GM19193 (cell line): ENCODE measurements around the gene MTG1.

ENCODE experiments used
- POLR2A ChIP-seq: IDR thresholded peaks from 4 replicates; pipeline ENCODE4 v1.6.1; 2011; ENCODE audit not compliant: insufficient read depth, insufficient read length; ENCODE audit errors: extremely low read depth

The MTG1 gene

GRCh38 chr10:133385214-133385613, 8.7 kb upstream of the MTG1 start:
- TF ChIP-seq POLR2A, result no peak

DNA sequence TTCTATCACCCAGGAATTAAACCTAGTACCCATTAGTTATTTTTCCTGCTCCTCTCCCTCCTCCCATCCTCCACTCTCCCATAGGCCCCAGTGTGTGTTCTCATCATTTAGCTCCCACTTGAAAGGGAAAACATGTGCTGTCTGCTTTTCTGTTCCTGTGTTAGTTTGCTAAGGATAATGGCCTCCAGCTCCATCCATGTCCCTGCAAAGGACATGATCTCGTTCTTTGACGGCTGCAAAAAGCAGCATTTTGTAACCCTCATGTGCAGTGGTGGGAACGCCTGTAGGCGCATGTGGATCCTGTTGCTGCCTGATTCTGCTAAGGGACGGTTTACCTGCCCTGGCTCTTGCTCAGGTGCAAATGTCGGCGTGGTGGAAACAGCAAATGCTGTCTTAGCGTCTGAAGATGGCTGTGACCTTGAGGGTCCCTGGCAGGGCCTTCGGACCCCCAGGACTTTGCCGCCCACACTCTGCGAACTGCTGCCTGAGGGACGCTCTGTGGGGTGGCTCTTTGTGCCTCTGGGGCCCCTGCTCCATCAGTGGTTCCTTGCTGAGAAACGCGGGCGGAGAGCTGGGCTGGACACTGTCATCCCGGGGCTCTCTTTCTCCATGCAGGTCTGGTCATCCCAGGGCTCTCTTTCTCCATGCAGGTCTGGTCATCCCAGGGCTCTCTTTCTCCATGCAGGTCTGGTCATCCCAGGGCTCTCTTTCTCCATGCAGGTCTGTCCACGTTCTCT, 5.6 kb upstream of the MTG1 start:
- TF ChIP-seq POLR2A, result no peak

- TF ChIP-seq POLR2A, result peak; percentile 55
These were observed 4.8 kb upstream of the MTG1 start for GRCh38 chr10:133388973-133389818.

- TF ChIP-seq POLR2A, result no peak
These were observed 3.2 kb upstream of the MTG1 start for GRCh38 chr10:133390597-133391248.

DNA sequence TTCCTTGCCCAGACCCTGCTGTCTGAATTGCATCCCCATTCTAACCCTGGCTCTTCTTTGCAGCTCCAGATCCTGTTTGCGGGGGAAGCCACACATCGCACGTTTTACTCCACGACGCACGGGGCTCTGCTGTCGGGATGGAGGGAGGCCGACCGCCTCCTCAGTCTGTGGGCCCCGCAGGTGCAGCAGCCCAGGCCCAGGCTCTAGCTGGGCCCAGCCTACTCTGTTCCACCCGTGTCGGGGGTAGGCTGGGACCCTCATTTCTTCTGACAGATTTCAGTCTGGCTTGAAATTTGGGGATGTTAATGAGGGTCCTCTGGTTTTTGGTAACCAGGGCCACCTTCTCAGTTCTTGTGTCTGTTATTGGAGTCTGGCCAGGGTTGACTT, 2.7 kb upstream of the MTG1 start:
- no peak for TF ChIP-seq POLR2A

DNA sequence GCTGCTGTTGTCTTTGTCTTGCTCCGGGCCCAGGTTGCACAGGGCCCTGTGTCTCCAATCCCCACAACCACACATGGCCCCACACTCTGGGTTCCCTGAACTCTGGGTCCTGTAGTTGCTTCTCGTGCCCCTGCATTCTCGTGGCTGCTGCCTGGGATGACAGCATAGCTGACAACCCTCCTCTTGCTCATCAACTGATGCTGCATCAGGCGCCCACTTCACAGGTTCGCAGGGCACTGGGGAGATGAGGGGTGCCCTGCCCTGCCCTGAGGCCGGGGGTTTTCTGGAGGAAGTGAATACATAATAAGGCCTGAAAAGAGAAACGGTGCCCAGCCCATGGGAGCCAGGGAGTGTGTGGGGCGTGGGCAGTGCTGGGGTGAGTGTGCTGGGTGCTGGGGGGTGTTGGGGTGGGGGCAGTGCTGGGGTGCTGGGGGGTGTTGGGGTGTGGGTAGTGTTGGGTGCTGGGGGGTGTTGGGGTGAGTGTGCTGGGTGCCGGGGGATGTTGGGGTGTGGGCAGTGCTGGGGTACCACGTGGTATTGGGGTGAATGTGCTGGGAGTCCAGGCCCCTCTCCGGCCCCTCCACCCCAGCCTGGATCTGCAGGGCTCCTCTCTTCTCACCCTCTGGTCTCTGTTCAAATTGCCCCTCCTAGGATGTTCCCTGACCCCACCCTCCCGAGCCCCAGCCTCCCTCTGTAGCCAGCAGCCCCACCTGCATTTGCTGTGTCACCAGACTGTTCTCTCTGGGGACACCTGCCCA, 2.0 kb upstream of the MTG1 start:
- TF ChIP-seq POLR2A, result peak; percentile 12

GRCh38 chr10:133393401-133394063, 425 bp upstream of the MTG1 start:
- TF ChIP-seq POLR2A, result no peak

GRCh38 chr10:133394801-133395221, 854 bp downstream of the MTG1 start:
- no peak for TF ChIP-seq POLR2A

- peak; percentile 19 for TF ChIP-seq POLR2A
These were observed 2.2 kb downstream of the MTG1 start for GRCh38 chr10:133396035-133396624.

DNA sequence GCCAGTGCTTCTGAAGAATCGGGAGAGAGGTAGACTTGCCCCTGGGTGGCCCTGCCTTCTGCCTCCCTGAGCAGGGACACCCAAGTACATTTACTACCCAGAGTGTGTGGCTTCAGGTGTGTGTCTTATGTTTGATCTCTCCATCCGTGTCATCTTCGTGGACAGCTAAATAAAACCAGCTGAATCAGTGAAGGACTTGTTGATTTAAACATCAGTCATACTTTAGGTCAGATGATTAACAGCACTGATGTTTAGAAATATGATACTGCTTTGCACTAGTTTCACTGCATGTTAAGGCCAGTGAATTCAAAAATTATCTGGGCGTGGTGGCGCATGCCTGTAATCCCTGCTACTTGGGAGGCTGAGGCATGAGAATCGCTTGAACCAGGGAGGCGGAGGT, 4.0 kb downstream of the MTG1 start:
- no peak for TF ChIP-seq POLR2A

DNA sequence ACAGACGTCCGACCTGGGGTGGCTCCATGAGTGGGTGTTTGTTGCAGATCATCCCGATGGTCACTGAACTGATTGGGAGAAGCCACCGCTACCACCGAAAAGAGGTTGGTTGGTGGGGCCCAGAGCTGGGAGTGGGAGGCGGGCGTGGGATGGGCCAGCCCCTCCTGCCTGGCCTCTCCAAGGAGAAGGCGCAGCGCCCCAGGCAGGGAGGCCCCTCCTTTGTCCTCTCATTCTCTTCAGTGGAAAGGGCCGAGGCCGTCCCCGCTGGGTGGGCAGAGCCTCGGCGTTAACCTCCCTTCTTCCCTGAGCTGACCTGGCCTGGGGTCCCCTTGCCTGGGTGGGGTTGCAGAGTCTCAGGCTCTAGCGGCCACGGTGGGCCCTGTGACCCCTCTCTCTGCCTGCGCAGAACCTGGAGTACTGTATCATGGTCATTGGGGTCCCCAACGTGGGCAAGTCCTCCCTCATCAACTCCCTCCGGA, 5.2 kb downstream of the MTG1 start:
- TF ChIP-seq POLR2A, result no peak

GRCh38 chr10:133400624-133401424, 6.9 kb downstream of the MTG1 start:
- TF ChIP-seq POLR2A, result no peak

DNA sequence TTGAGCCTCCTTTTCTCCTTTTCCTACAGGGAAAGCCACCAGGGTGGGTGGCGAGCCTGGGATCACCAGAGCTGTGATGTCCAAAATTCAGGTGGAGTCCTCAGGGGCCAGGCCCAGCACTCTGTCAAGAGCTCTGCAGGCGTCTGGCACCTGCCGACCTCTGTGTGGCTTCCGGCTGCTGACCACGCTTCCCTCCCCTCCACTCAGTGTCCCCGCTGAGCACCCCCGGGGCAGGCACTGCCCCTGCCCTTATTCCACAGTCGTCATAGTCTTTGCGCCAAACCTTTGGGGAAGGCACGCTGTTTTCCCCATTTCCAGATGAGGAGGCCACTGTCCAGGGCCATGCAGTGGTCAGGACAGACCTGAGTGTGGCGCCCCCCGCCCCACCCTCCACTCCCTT, 7.5 kb downstream of the MTG1 start:
- TF ChIP-seq POLR2A, result no peak
